Urinary bladder (tissue), 4 donors: ENCODE data around the gene ZNF512B. TPM values are rescaled to one million over a fixed set of nuclear protein-coding genes. Genes with fewer than 3 reads are reported as not detected.
"Not testable (repeated sequence)": the region's sequence is repeated elsewhere in the genome, so short reads cannot be mapped to it uniquely, and the experiment has no call there.

Experiments
- DNase-seq: peaks from one replicate; pipeline ENCODE4 v3.0.0-alpha.2; 2015; ENCODE audit errors: extremely low spot score
- H3K27ac ChIP-seq: one replicate; pipeline ENCODE4 v1.5.1; 2013; ENCODE audit warnings: low read depth, mild to moderate bottlenecking, moderate library complexity
- H3K36me3 ChIP-seq: one replicate; pipeline ENCODE4 v1.6.1; 2013; ENCODE audit warnings: mild to moderate bottlenecking, moderate library complexity; ENCODE audit not compliant: insufficient read depth
- H3K4me1 ChIP-seq: one replicate; pipeline ENCODE4 v1.6.1; 2013; ENCODE audit warnings: mild to moderate bottlenecking, moderate library complexity; ENCODE audit not compliant: insufficient read depth
- H3K4me3 ChIP-seq: one replicate; pipeline ENCODE4 v1.5.1; 2013; ENCODE audit warnings: low read depth, low read length
- WGBS: extraction: QIAGEN DNeasy Blood & Tissue Kit; methylation state at CpG from one replicate; pipeline ENCODE4 v1.1.7; 2013; 5-methylcytosine and 5-hydroxymethylcytosine counted together
- polyA plus RNA-seq: library from polyadenylated mRNA; stranded (reverse); fragments of 200-250 nt; gene quantifications from one replicate; pipeline ENCODE4 v1.2.3, GENCODE V29; 2013
- total RNA-seq: library from RNA; depleted of rRNA; stranded (reverse); fragments of >200 nt; gene quantifications from one replicate; pipeline ENCODE4 v1.2.3, GENCODE V29; 2014
- donor health status: healthy with polysubstance abuse.
- donor health status: healthy.

The ZNF512B gene
- total and polyA plus RNA-seq, 2 donors = 8.7 to 13.8 TPM

GRCh38 chr20:63973160-63973479, 3.4 kb upstream of the ZNF512B start:
- 90% methylated on average over 3 of the region's 3 CpGs for WGBS
- H3K36me3 ChIP-seq = no peaks in the 10 kb centered on the region
- no peak for DNase-seq
- H3K4me3 ChIP-seq = no peak overlapping the region
- no peak overlapping the region for H3K27ac ChIP-seq
- no peaks in the 10 kb centered on the region for H3K4me1 ChIP-seq

- H3K27ac ChIP-seq = no peak overlapping the region
- H3K36me3 ChIP-seq = no peaks in the 10 kb centered on the region
- H3K4me1 ChIP-seq = no peaks in the 10 kb centered on the region
- DNase-seq = no peak
- WGBS = 73% methylated on average over 18 of the region's 18 CpGs
- no peak overlapping the region for H3K4me3 ChIP-seq
Observed at GRCh38 chr20:63972312-63973159, 2.8 kb upstream of the ZNF512B start.

GRCh38 chr20:63971960-63972311, 2.2 kb upstream of the ZNF512B start:
- H3K4me1 ChIP-seq, H3K27ac ChIP-seq, H3K4me3 ChIP-seq, DNase-seq, H3K36me3 ChIP-seq: not testable (repeated sequence)
- 83% methylated on average over 10 of the region's 10 CpGs for WGBS

- Histone ChIP-seq H3K4me1 (no peaks in the 10 kb centered on the region), H3K4me3 (no peak overlapping the region), H3K36me3 (no peaks in the 10 kb centered on the region), H3K27ac (no peak overlapping the region)
- no peak for DNase-seq
- 91% methylated on average over 5 of the region's 5 CpGs for WGBS
Observed at GRCh38 chr20:63970714-63971431, 1.1 kb upstream of the ZNF512B start.

GRCh38 chr20:63968928-63969760, 586 bp downstream of the ZNF512B start:
- Histone ChIP-seq H3K27ac (peak overlapping the region; percentile 32), H3K4me1 (no peaks in the 10 kb centered on the region), H3K36me3 (no peaks in the 10 kb centered on the region), H3K4me3 (peak overlapping the region; percentile 93)
- WGBS = under 1% methylated on average over 70 of the region's 70 CpGs
- DNase-seq = no peak

- H3K27ac ChIP-seq = no peak overlapping the region
- 70% methylated on average over 14 of the region's 14 CpGs for WGBS
- no peak for DNase-seq
- no peak overlapping the region for H3K4me3 ChIP-seq
- H3K4me1 ChIP-seq = no peaks in the 10 kb centered on the region
- no peaks in the 10 kb centered on the region for H3K36me3 ChIP-seq
Observed at GRCh38 chr20:63968136-63968927, 1.4 kb downstream of the ZNF512B start.

- Histone ChIP-seq H3K27ac (no peak overlapping the region), H3K36me3 (no peaks in the 10 kb centered on the region), H3K4me3 (no peak overlapping the region), H3K4me1 (no peaks in the 10 kb centered on the region)
- WGBS = 87% methylated on average over 28 of the region's 28 CpGs
- no peak for DNase-seq
Observed at GRCh38 chr20:63967330-63968135, 2.2 kb downstream of the ZNF512B start.

GRCh38 chr20:63966944-63967322, 2.8 kb downstream of the ZNF512B start:
- Histone ChIP-seq H3K36me3 (no peaks in the 10 kb centered on the region), H3K4me3 (no peak overlapping the region), H3K27ac (no peak overlapping the region), H3K4me1 (no peaks in the 10 kb centered on the region)
- 89% methylated on average over 13 of the region's 13 CpGs for WGBS
- no peak for DNase-seq

- Histone ChIP-seq H3K4me1 (no peaks in the 10 kb centered on the region), H3K36me3 (no peaks in the 10 kb centered on the region), H3K27ac (no peak overlapping the region), H3K4me3 (no peak overlapping the region)
- WGBS = 95% methylated on average over 27 of the region's 27 CpGs
- DNase-seq = no peak
Observed at GRCh38 chr20:63966172-63966943, 3.4 kb downstream of the ZNF512B start.

- no peaks in the 10 kb centered on the region for H3K36me3 ChIP-seq
- no peaks in the 10 kb centered on the region for H3K4me1 ChIP-seq
- H3K27ac ChIP-seq = no peak overlapping the region
- DNase-seq = no peak
- no peak overlapping the region for H3K4me3 ChIP-seq
- 93% methylated on average over 16 of the region's 16 CpGs for WGBS
Observed at GRCh38 chr20:63964412-63964811, 5.3 kb downstream of the ZNF512B start.

- 91% methylated on average over 16 of the region's 16 CpGs for WGBS
- H3K4me1 ChIP-seq = no peaks in the 10 kb centered on the region
- H3K27ac ChIP-seq = no peak overlapping the region
- H3K4me3 ChIP-seq = no peak overlapping the region
- no peaks in the 10 kb centered on the region for H3K36me3 ChIP-seq
- no peak for DNase-seq
Observed at GRCh38 chr20:63963784-63964301, 5.9 kb downstream of the ZNF512B start.

GRCh38 chr20:63963348-63963741, 6.4 kb downstream of the ZNF512B start:
- no peak for DNase-seq
- Histone ChIP-seq H3K4me3 (no peak overlapping the region), H3K27ac (no peak overlapping the region), H3K4me1 (no peaks in the 10 kb centered on the region), H3K36me3 (no peaks in the 10 kb centered on the region)
- 87% methylated on average over 27 of the region's 27 CpGs for WGBS
